ENCODE results near the gene TBX22. TPM values are rescaled to one million over a fixed set of nuclear protein-coding genes. Genes with fewer than 3 reads are reported as not detected.

Gene TBX22, protein sequence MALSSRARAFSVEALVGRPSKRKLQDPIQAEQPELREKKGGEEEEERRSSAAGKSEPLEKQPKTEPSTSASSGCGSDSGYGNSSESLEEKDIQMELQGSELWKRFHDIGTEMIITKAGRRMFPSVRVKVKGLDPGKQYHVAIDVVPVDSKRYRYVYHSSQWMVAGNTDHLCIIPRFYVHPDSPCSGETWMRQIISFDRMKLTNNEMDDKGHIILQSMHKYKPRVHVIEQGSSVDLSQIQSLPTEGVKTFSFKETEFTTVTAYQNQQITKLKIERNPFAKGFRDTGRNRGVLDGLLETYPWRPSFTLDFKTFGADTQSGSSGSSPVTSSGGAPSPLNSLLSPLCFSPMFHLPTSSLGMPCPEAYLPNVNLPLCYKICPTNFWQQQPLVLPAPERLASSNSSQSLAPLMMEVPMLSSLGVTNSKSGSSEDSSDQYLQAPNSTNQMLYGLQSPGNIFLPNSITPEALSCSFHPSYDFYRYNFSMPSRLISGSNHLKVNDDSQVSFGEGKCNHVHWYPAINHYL
- total RNA-seq = not detected
- not detected for polyA plus RNA-seq
- not detected for total RNA-seq

DNA sequence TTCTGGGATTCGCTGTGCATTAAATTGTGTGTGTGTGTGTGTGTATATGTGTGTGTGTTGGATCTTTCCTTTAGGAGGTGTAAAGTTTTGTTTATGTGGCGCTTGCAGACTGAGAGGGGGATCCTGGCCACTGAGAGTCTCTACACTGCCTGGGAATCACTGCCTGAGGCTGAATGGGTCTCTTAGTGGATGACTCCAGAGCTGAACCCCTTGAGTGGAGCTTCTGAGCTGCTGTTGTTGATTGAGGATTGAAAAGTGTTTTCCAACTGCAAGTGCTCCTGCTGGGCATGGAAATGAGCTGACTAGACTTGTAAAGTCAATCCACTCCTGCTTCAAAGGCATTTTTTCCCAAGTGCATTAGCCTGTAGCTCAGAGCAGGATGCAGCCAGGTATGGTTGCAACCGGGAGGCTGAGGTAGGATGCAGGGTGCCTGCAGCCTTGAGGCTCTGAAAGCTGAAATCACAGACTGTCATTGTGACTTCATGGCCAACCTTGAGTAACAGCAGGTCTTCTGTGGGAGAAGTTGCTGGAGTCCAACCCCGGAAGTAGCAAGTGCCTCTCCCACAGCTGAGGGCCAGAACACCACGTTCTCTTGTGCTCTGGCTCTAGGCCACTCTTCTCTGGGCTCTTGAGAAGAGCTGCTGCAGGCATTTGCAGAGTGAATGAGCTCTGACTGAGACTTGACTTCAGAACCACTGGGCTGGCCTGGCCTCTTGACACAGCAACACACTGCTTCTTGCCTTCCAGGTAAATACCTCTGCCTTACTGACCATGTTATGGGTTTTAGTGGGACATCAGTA is at the start of gene TBX22:
Gene TBX22 (plus strand): TSS at position 613 of the 800 bp plus-strand sequence. CDS start 7,517 bp downstream, outside the sequence.
- Mint-ChIP-seq H3K4me3 (no peak within 1 kb of the TSS), H3K27me3 (peaks cover 0 to 4% (median 4%) of the 10 kb centered on the region in 5 donors), H3K4me1 (peaks cover 0 to 3% (median 0%) of the 10 kb centered on the region in 7 donors), H3K36me3 (no peaks in the 10 kb centered on the region), H3K27ac (no peak within 1 kb of the TSS), H3K9me3 (peaks cover 0 to 8% (median 0%) of the 10 kb centered on the region in 11 donors)
- H3K36me3 ChIP-seq (ENCODE audit: control insufficient read depth in 2 of 3, insufficient read depth in 3 of 3, low read length in 3 of 3) = no peaks in the 10 kb centered on the region
- no peaks in the 10 kb centered on the region for H3K4me1 ChIP-seq (ENCODE audit: control insufficient read depth in 2 of 2, insufficient read depth in 2 of 2, low read length in 2 of 2)
- no peaks in the 10 kb centered on the region for H3K9me3 ChIP-seq (ENCODE audit: control insufficient read depth in 2 of 3, low read length in 3 of 3)
- intact Hi-C loops (cut with micrococcal nuclease) = no loop called here
- no peak within 1 kb of the TSS for H3K4me3 ChIP-seq (ENCODE audit: low read length)
- POLR2A ChIA-PET = no interaction called here
- H3K27ac ChIP-seq (ENCODE audit: low read depth, low read length) = no peak within 1 kb of the TSS
- H3K27me3 ChIP-seq (ENCODE audit: control insufficient read depth in 2 of 2, insufficient read depth in 2 of 2, low read length in 2 of 2) = no peaks in the 10 kb centered on the region
- CTCF ChIA-PET = no interaction called here
- ATAC-seq = no peak
- no peak for DNase-seq

DNA sequence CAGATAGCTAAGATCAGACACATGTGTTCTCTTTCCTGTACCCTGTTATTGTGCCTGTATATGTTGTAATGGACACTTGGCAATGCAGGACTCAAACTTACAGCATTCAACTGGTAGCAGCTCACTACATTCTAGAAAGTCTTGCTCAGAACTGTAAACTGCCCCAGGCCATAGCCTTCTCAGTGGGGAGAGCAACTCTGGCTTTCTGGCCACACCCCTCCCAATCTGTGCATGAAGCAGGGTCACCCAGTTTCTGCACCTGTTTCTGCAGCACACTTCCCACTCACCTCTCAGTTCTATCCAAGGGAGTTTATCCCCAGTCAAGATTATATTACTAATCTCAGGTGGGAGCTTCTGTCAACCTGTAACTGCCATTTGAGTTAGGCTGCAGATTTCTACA is 38.9 kb upstream of the TBX22 start:
- Mint-ChIP-seq H3K27me3 (peaks cover 0 to 4% (median 0%) of the 10 kb centered on the region in 5 donors), H3K9me3 (peaks cover 0 to 24% (median 4%) of the 10 kb centered on the region in 11 donors), H3K27ac (no peak overlapping the region), H3K4me1 (no peaks in the 10 kb centered on the region), H3K36me3 (no peaks in the 10 kb centered on the region), H3K4me3 (no peak overlapping the region)
- intact Hi-C loops (cut with micrococcal nuclease) = no loop called here
- ATAC-seq = no peak
- Histone ChIP-seq H3K27me3 (ENCODE audit: control insufficient read depth in 2 of 2, insufficient read depth in 2 of 2, low read length in 2 of 2) (no peaks in the 10 kb centered on the region), H3K4me3 (ENCODE audit: low read length) (no peak overlapping the region), H3K4me1 (ENCODE audit: control insufficient read depth in 2 of 2, insufficient read depth in 2 of 2, low read length in 2 of 2) (no peaks in the 10 kb centered on the region), H3K27ac (ENCODE audit: low read depth, low read length) (no peak overlapping the region), H3K36me3 (ENCODE audit: control insufficient read depth in 2 of 3, insufficient read depth in 3 of 3, low read length in 3 of 3) (no peaks in the 10 kb centered on the region), H3K9me3 (ENCODE audit: control insufficient read depth in 2 of 3, low read length in 3 of 3) (no peaks in the 10 kb centered on the region)
- no peak for DNase-seq
- ChIA-PET POLR2A (no interaction called here), CTCF (no interaction called here)

DNA sequence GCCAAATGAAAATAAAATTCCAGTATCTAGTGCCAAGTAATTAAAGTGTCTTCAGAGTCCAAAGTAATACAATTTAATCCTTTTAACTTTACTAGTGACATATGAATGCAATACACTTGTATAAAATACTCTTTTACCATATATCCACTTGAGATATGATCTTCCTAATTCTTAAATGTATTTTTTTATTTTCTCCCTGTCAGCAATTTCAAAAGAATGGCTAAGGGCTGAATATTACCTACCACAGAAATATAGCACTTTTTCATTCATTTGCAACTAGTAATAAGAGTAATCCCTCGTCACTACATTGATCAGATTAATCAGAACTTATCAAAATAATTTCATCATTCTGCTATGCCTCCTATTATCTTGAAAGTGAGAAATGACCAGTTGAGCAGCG is 10.1 kb upstream of the TBX22 start:
- CTCF ChIA-PET = no interaction called here
- no peaks in the 10 kb centered on the region for H3K4me1 ChIP-seq (ENCODE audit: control insufficient read depth in 2 of 2, insufficient read depth in 2 of 2, low read length in 2 of 2)
- no peaks in the 10 kb centered on the region for H3K36me3 ChIP-seq (ENCODE audit: control insufficient read depth in 2 of 3, insufficient read depth in 3 of 3, low read length in 3 of 3)
- H3K36me3 Mint-ChIP-seq = no peaks in the 10 kb centered on the region
- H3K27me3 ChIP-seq (ENCODE audit: control insufficient read depth in 2 of 2, insufficient read depth in 2 of 2, low read length in 2 of 2) = no peaks in the 10 kb centered on the region
- no peaks in the 10 kb centered on the region for H3K9me3 ChIP-seq (ENCODE audit: control insufficient read depth in 2 of 3, low read length in 3 of 3)
- no peak overlapping the region for H3K27ac Mint-ChIP-seq
- no peak overlapping the region for H3K4me3 Mint-ChIP-seq
- H3K27ac ChIP-seq (ENCODE audit: low read depth, low read length) = no peak overlapping the region
- intact Hi-C loops (cut with micrococcal nuclease) = no loop called here
- DNase-seq = no peak
- no peaks in the 10 kb centered on the region for H3K9me3 Mint-ChIP-seq
- no peaks in the 10 kb centered on the region for H3K4me1 Mint-ChIP-seq
- H3K4me3 ChIP-seq (ENCODE audit: low read length) = no peak overlapping the region
- no peaks in the 10 kb centered on the region for H3K27me3 Mint-ChIP-seq
- POLR2A ChIA-PET = no interaction called here
- ATAC-seq = no peak

DNA sequence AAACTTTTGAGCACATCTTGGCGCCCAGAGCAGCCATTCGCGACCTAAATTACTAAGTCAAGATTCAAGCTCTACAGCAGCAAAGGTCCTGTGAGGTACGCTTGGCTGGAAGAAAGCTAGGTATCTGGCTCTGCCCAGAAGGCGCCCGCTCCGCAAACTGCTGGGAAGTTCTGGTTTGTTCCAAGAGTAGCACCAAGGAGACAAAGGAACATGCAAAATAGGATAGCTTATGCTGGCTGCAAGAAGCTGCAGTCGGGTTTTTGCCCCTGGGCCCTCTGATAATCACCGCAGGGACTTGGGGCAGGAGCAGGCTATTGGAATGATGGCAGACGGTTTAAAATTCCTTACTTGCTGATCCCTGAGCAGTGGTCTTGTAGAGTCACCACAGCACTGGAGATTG is 3.0 kb upstream of the TBX22 start:
- no peaks in the 10 kb centered on the region for H3K36me3 Mint-ChIP-seq
- CTCF ChIA-PET = no interaction called here

DNA sequence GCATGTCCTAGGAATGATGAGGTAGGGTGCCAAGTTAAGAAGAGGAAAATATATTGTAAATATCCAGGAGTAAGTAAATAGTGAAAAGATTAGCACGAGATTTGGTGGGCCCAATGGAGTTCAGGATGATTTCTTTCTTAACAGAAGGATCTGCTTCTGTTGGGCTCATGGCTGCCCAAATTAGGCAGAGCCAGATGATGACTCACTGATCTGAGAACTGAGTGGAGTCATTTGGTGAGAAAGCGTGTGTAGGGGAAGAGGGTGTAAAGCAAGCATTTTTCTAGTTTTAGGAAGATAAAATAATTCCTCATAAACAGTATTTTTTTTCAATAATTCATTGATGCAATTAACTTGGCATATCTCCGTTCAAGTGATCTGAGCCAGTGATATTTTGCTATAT is 1.6 kb downstream of the TBX22 start:
- no peak for ATAC-seq
- Mint-ChIP-seq H3K36me3 (no peaks in the 10 kb centered on the region), H3K27me3 (peaks cover 0 to 4% (median 4%) of the 10 kb centered on the region in 5 donors), H3K27ac (no peak overlapping the region), H3K9me3 (peaks cover 0 to 8% (median 0%) of the 10 kb centered on the region in 11 donors), H3K4me3 (no peak overlapping the region), H3K4me1 (peaks cover 0 to 3% (median 0%) of the 10 kb centered on the region in 7 donors)
- CTCF ChIA-PET = no interaction called here
- H3K27ac ChIP-seq (ENCODE audit: low read depth, low read length) = no peak overlapping the region
- H3K4me1 ChIP-seq (ENCODE audit: control insufficient read depth in 2 of 2, insufficient read depth in 2 of 2, low read length in 2 of 2) = no peaks in the 10 kb centered on the region
- intact Hi-C loops (cut with micrococcal nuclease) = no loop called here
- POLR2A ChIA-PET = no interaction called here
- H3K36me3 ChIP-seq (ENCODE audit: control insufficient read depth in 2 of 3, insufficient read depth in 3 of 3, low read length in 3 of 3) = no peaks in the 10 kb centered on the region
- DNase-seq = no peak
- H3K9me3 ChIP-seq (ENCODE audit: control insufficient read depth in 2 of 3, low read length in 3 of 3) = no peaks in the 10 kb centered on the region
- no peak overlapping the region for H3K4me3 ChIP-seq (ENCODE audit: low read length)
- H3K27me3 ChIP-seq (ENCODE audit: control insufficient read depth in 2 of 2, insufficient read depth in 2 of 2, low read length in 2 of 2) = no peaks in the 10 kb centered on the region

More for the DNA sequence above, 3.0 kb upstream of the TBX22 start:
- H3K4me3 Mint-ChIP-seq = no peak overlapping the region
- no peaks in the 10 kb centered on the region for H3K9me3 ChIP-seq (ENCODE audit: control insufficient read depth in 2 of 3, low read length in 3 of 3)
- no peaks in the 10 kb centered on the region for H3K36me3 ChIP-seq (ENCODE audit: control insufficient read depth in 2 of 3, insufficient read depth in 3 of 3, low read length in 3 of 3)
- peaks cover 0 to 8% (median 0%) of the 10 kb centered on the region in 11 donors for H3K9me3 Mint-ChIP-seq
- no peak overlapping the region for H3K27ac ChIP-seq (ENCODE audit: low read depth, low read length)
- no peaks in the 10 kb centered on the region for H3K4me1 ChIP-seq (ENCODE audit: control insufficient read depth in 2 of 2, insufficient read depth in 2 of 2, low read length in 2 of 2)
- no peak overlapping the region for H3K27ac Mint-ChIP-seq
- peaks cover 0 to 4% (median 3%) of the 10 kb centered on the region in 5 donors for H3K27me3 Mint-ChIP-seq
- no peaks in the 10 kb centered on the region for H3K27me3 ChIP-seq (ENCODE audit: control insufficient read depth in 2 of 2, insufficient read depth in 2 of 2, low read length in 2 of 2)
- peaks cover 0 to 3% (median 0%) of the 10 kb centered on the region in 7 donors for H3K4me1 Mint-ChIP-seq
- intact Hi-C loops (cut with micrococcal nuclease) = no loop called here
- no peak overlapping the region for H3K4me3 ChIP-seq (ENCODE audit: low read length)
- ATAC-seq (no peak), DNase-seq (no peak)
- POLR2A ChIA-PET = no interaction called here

DNA sequence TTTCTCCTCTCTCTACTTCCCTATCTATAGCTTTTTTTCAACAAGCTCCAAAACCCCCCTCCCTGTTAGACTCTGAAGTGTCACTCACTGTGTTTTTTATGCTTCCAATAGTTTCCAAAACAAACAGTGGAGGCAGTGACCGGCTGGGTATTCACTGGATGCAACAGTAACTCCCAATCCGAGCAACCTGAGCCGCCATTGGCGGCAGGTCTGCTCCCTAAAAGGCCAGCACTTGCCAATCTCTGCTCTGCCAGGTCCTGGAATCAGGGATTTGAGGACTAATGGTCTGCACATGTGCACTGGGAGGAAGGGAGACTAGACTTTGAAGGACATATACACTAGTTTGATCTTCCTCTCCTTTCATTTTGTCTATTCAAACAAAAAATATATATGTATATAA is 7.1 kb downstream of the TBX22 start:
- DNase-seq = no peak
- no peaks in the 10 kb centered on the region for H3K4me1 Mint-ChIP-seq
- no peak overlapping the region for H3K4me3 Mint-ChIP-seq

More for the DNA sequence above, 7.1 kb downstream of the TBX22 start:
- Mint-ChIP-seq H3K27me3 (peaks cover 0 to 20% (median 13%) of the 10 kb centered on the region in 5 donors), H3K9me3 (peaks cover 0 to 1% (median 0%) of the 10 kb centered on the region in 11 donors), H3K36me3 (no peaks in the 10 kb centered on the region), H3K27ac (no peak overlapping the region)
- no peak for ATAC-seq
- ChIA-PET POLR2A (no interaction called here), CTCF (no interaction called here)
- Histone ChIP-seq H3K27me3 (ENCODE audit: control insufficient read depth in 2 of 2, insufficient read depth in 2 of 2, low read length in 2 of 2) (no peaks in the 10 kb centered on the region), H3K9me3 (ENCODE audit: control insufficient read depth in 2 of 3, low read length in 3 of 3) (no peaks in the 10 kb centered on the region), H3K4me3 (ENCODE audit: low read length) (no peak overlapping the region), H3K27ac (ENCODE audit: low read depth, low read length) (no peak overlapping the region), H3K4me1 (ENCODE audit: control insufficient read depth in 2 of 2, insufficient read depth in 2 of 2, low read length in 2 of 2) (no peaks in the 10 kb centered on the region), H3K36me3 (ENCODE audit: control insufficient read depth in 2 of 3, insufficient read depth in 3 of 3, low read length in 3 of 3) (no peaks in the 10 kb centered on the region)
- intact Hi-C loops (cut with micrococcal nuclease) = no loop called here
